CD4-positive, alpha-beta memory T cell (primary cell): Measurements from ENCODE around the gene DICER1. TPM values are rescaled to one million over a fixed set of nuclear protein-coding genes. Genes with fewer than 3 reads are reported as not detected.

Experiments
- CTCF ChIA-PET: fragments of 350-600 bp; sonication (Branson Sonifier 250); formaldehyde crosslinking; loops from one replicate; lab custom pipeline; 2021; ENCODE audit warnings: inconsistent platforms; ENCODE audit not compliant: partially characterized antibody; lab: Charles Lee
- POLR2A ChIA-PET: fragments of 350-600 bp; sonication (Branson Sonifier 250); formaldehyde crosslinking; loops from one replicate; lab custom pipeline; 2021; ENCODE audit not compliant: partially characterized antibody; lab: Charles Lee
- DNase-seq, 5 donors: peaks; one replicate each; pipeline versions ENCODE4 v3.0.0 to v3.0.0-alpha.2; 2020 to 2022; ENCODE audit warnings: mixed read lengths in 1 of 5
- H3K27ac ChIP-seq: one replicate; pipeline ENCODE4 v1.7.0; 2013; ENCODE audit warnings: low read depth, low read length
- H3K27me3 ChIP-seq: 2 replicates; pipeline ENCODE4 v1.7.0; 2013; ENCODE audit warnings: mild to moderate bottlenecking, low read length, moderate library complexity; ENCODE audit not compliant: insufficient read depth
- H3K36me3 ChIP-seq: 2 replicates; pipeline ENCODE4 v1.7.0; 2013; ENCODE audit warnings: mild to moderate bottlenecking, low read length, moderate library complexity; ENCODE audit not compliant: insufficient read depth
- H3K4me1 ChIP-seq: 2 replicates; pipeline ENCODE4 v1.7.0; 2013; ENCODE audit warnings: mild to moderate bottlenecking, low read length, moderate library complexity; ENCODE audit not compliant: insufficient read depth
- H3K4me3 ChIP-seq, 2 donors: one replicate each; pipeline ENCODE4 v1.7.0; 2013; ENCODE audit warnings: low read length in 2 of 2, mild to moderate bottlenecking in 1 of 2
- H3K9me3 ChIP-seq, 2 donors: one replicate each; pipeline ENCODE4 v1.7.0; 2013; ENCODE audit warnings: low read length in 2 of 2, control low read depth in 1 of 2; ENCODE audit not compliant: control insufficient read depth in 1 of 2
- H3K27ac Mint-ChIP-seq, 7 donors: one replicate each; pipeline ENCODE4 v1.8.0; 2020 to 2021; ENCODE audit warnings: mixed read lengths in 7 of 7, mild to moderate bottlenecking in 6 of 7, inconsistent platforms in 3 of 7, moderate library complexity in 3 of 7
- H3K27me3 Mint-ChIP-seq, 2 donors: one replicate each; pipeline ENCODE4 v1.8.0; 2020 to 2021; ENCODE audit warnings: mixed read lengths in 2 of 2
- H3K36me3 Mint-ChIP-seq, 2 donors: one replicate each; pipeline ENCODE4 v1.8.0; 2020 to 2021; ENCODE audit warnings: mixed read lengths in 2 of 2, inconsistent platforms in 1 of 2, mild to moderate bottlenecking in 1 of 2
- H3K4me1 Mint-ChIP-seq, 4 donors: one replicate each; pipeline ENCODE4 v1.8.0; 2020 to 2021; ENCODE audit warnings: mixed read lengths in 4 of 4, mild to moderate bottlenecking in 1 of 4
- H3K4me3 Mint-ChIP-seq, 8 donors: one replicate each; pipeline ENCODE4 v1.8.0; 2020 to 2021; ENCODE audit warnings: mixed read lengths in 8 of 8, mild to moderate bottlenecking in 7 of 8, moderate library complexity in 6 of 8, inconsistent platforms in 3 of 8
- H3K9me3 Mint-ChIP-seq, 8 donors: one replicate each; pipeline ENCODE4 v1.8.0; 2020 to 2021; ENCODE audit warnings: mixed read lengths in 8 of 8, mild to moderate bottlenecking in 5 of 8, inconsistent platforms in 3 of 8, moderate library complexity in 1 of 8
- intact Hi-C: fragments of 100-400 bp; cut with micrococcal nuclease; formaldehyde crosslinking; loops from one replicate; pipeline ENCODE4 v1.15.1; 2023
- polyA plus RNA-seq, 2 donors: library from polyadenylated mRNA; unstranded; fragments of 300-500 nt; fragmentation: Illumina TruSeq; gene quantifications; one replicate each; pipeline ENCODE4 v1.2.3, GENCODE V29; 2021
- total RNA-seq, 2 experiments: library from RNA; stranded (reverse); gene quantifications; one replicate each; pipeline ENCODE4 v1.2.3, GENCODE V29; 2021

Gene DICER1
- total and polyA plus RNA-seq, 4 experiments from 2014 or later = 8.8 to 62.8 (median 36.8) TPM

- ChIA-PET CTCF (no interaction called here), POLR2A (no interaction called here)
- Mint-ChIP-seq H3K9me3 (peaks cover 0 to 2% (median 0%) of the 10 kb centered on the region in 8 donors), H3K27me3 (no peaks in the 10 kb centered on the region), H3K36me3 (peaks cover 65 to 74% of the 10 kb centered on the region in 2 donors), H3K27ac (peak overlapping the region in 2 of 7 donors; percentile 42 to 83), H3K4me1 (peaks cover 0 to 12% (median 2%) of the 10 kb centered on the region in 4 donors), H3K4me3 (no peak overlapping the region)
- Histone ChIP-seq H3K36me3 (peaks cover 40% of the 10 kb centered on the region), H3K9me3 (no peaks in the 10 kb centered on the region), H3K4me1 (no peaks in the 10 kb centered on the region), H3K27ac (no peak overlapping the region), H3K4me3 (no peak overlapping the region), H3K27me3 (no peaks in the 10 kb centered on the region)
- DNase-seq = no peak
- intact Hi-C loops = no loop called here
These were observed 43.9 kb downstream of the DICER1 start for GRCh38 chr14:95113476-95113875.

DNA sequence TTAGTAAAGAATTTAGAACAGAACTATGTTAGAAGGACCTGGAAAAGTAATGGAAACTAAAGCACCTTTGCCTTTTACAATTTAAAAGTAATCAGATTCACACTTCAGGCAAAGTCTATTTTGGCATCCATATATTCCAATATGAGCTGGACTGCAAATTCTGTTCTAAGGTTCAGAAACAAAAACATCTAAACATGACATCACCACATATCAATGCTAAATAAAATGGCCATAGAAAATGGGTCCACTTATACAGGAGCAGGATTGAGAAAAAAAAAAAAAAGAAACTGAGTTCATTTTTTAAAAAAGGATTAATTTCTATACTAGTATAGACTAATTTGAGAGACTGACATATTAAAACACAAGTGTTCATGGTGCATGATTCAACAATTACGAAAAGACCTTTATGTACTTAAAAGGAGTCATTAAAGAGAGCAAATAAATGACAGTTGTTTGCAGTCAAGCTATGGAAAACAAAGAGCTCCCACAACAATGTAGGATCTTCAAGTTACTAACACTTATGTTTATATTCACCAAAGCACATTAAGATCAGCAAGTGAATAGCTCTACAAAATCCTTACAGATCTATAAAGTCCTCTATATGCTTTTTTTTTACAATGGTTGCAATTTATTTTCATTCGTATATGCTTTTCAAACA, 45.7 kb downstream of the DICER1 start:
- H3K27me3 ChIP-seq = no peaks in the 10 kb centered on the region
- Mint-ChIP-seq H3K27ac (peak overlapping the region in 1 of 7 donors; percentile 23), H3K4me1 (peaks cover 0 to 8% (median 0%) of the 10 kb centered on the region in 4 donors), H3K4me3 (no peak overlapping the region), H3K9me3 (no peaks in the 10 kb centered on the region), H3K36me3 (peaks cover 68 to 80% of the 10 kb centered on the region in 2 donors), H3K27me3 (no peaks in the 10 kb centered on the region)
- no peak for DNase-seq
- no peak overlapping the region for H3K4me3 ChIP-seq
- H3K4me1 ChIP-seq = no peaks in the 10 kb centered on the region
- no peak overlapping the region for H3K27ac ChIP-seq
- ChIA-PET CTCF (no interaction called here), POLR2A (interaction anchor here (0.6 kb wide), 1 partner anchor 290 kb away, joined by 3 read pairs; no protein-coding TSS in a partner anchor)
- no peaks in the 10 kb centered on the region for H3K9me3 ChIP-seq
- intact Hi-C loops = no loop called here
- H3K36me3 ChIP-seq = peaks cover 51% of the 10 kb centered on the region

GRCh38 chr14:95110178-95110577, 47.2 kb downstream of the DICER1 start:
- H3K36me3 ChIP-seq = peaks cover 44% of the 10 kb centered on the region
- CTCF ChIA-PET = no interaction called here

DNA sequence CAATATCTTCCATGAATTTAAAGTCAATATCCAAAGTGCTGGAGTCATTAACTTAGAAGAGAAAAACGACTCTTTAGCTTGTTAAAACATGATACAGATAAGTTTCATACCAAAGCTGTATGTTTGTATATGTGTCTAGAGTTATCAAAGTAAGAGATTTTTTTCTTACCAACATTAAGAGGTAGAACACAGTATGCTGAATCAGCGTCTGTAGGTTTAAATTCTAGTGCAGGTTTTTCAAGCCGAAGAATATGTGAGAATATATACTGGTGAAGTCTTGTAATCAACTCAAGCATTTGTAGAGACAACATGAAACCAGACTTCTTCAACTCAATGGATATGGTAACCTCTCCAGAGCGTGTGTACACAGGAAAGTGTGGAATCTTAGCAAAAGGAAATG, 49.6 kb downstream of the DICER1 start:
- peaks cover 57% of the 10 kb centered on the region for H3K36me3 ChIP-seq

More at GRCh38 chr14:95110178-95110577, 47.2 kb downstream of the DICER1 start:
- no peaks in the 10 kb centered on the region for H3K27me3 ChIP-seq
- no peak overlapping the region for H3K27ac Mint-ChIP-seq
- peaks cover 0 to 5% (median 0%) of the 10 kb centered on the region in 4 donors for H3K4me1 Mint-ChIP-seq
- no peak overlapping the region for H3K4me3 Mint-ChIP-seq
- intact Hi-C loops = no loop called here
- no peak overlapping the region for H3K27ac ChIP-seq
- H3K9me3 Mint-ChIP-seq = no peaks in the 10 kb centered on the region
- H3K27me3 Mint-ChIP-seq = no peaks in the 10 kb centered on the region
- POLR2A ChIA-PET = no interaction called here
- DNase-seq = no peak
- H3K4me3 ChIP-seq = no peak overlapping the region
- H3K4me1 ChIP-seq = no peaks in the 10 kb centered on the region
- no peaks in the 10 kb centered on the region for H3K9me3 ChIP-seq
- H3K36me3 Mint-ChIP-seq = peaks cover 61 to 72% of the 10 kb centered on the region in 2 donors

GRCh38 chr14:95106971-95107370, 50.4 kb downstream of the DICER1 start:
- no peaks in the 10 kb centered on the region for H3K27me3 ChIP-seq
- intact Hi-C loops = no loop called here
- no peaks in the 10 kb centered on the region for H3K4me1 ChIP-seq
- no peak overlapping the region for H3K4me3 ChIP-seq
- H3K27ac ChIP-seq = no peak overlapping the region
- H3K36me3 ChIP-seq = peaks cover 62% of the 10 kb centered on the region
- H3K27ac Mint-ChIP-seq = no peak overlapping the region
- H3K9me3 Mint-ChIP-seq = no peaks in the 10 kb centered on the region
- no peaks in the 10 kb centered on the region for H3K9me3 ChIP-seq
- ChIA-PET POLR2A (no interaction called here), CTCF (no interaction called here)
- peaks cover 6 to 10% (median 7%) of the 10 kb centered on the region in 4 donors for H3K4me1 Mint-ChIP-seq
- DNase-seq = no peak
- H3K4me3 Mint-ChIP-seq = no peak overlapping the region
- no peaks in the 10 kb centered on the region for H3K27me3 Mint-ChIP-seq
- H3K36me3 Mint-ChIP-seq = peaks cover 69 to 77% of the 10 kb centered on the region in 2 donors

More for the DNA sequence above, 49.6 kb downstream of the DICER1 start:
- H3K4me1 Mint-ChIP-seq = peaks cover 0 to 3% (median under 1%) of the 10 kb centered on the region in 4 donors
- no peaks in the 10 kb centered on the region for H3K9me3 Mint-ChIP-seq
- no peaks in the 10 kb centered on the region for H3K27me3 Mint-ChIP-seq
- H3K36me3 Mint-ChIP-seq = peaks cover 61 to 72% of the 10 kb centered on the region in 2 donors
- Histone ChIP-seq H3K9me3 (no peaks in the 10 kb centered on the region), H3K27ac (no peak overlapping the region), H3K4me1 (no peaks in the 10 kb centered on the region), H3K27me3 (no peaks in the 10 kb centered on the region), H3K4me3 (no peak overlapping the region)
- no peak overlapping the region for H3K4me3 Mint-ChIP-seq
- intact Hi-C loops = no loop called here
- ChIA-PET POLR2A (no interaction called here), CTCF (interaction anchor here (1.2 kb wide), 1 partner anchor 8 kb away, joined by 4 read pairs; no protein-coding TSS in a partner anchor)
- H3K27ac Mint-ChIP-seq = peak overlapping the region in 1 of 7 donors; percentile 64
- DNase-seq = no peak

- H3K27me3 ChIP-seq = no peaks in the 10 kb centered on the region
- intact Hi-C loops = no loop called here
- Mint-ChIP-seq H3K9me3 (no peaks in the 10 kb centered on the region), H3K27me3 (no peaks in the 10 kb centered on the region), H3K4me3 (no peak overlapping the region), H3K4me1 (peaks cover 16 to 21% (median 17%) of the 10 kb centered on the region in 4 donors), H3K27ac (no peak overlapping the region), H3K36me3 (peaks cover 60 to 78% of the 10 kb centered on the region in 2 donors)
- H3K27ac ChIP-seq = no peak overlapping the region
- DNase-seq = no peak
- no peaks in the 10 kb centered on the region for H3K4me1 ChIP-seq
- peaks cover 63% of the 10 kb centered on the region for H3K36me3 ChIP-seq
- no peak overlapping the region for H3K4me3 ChIP-seq
- ChIA-PET CTCF (no interaction called here), POLR2A (no interaction called here)
- H3K9me3 ChIP-seq = no peaks in the 10 kb centered on the region
These were observed 52.4 kb downstream of the DICER1 start for GRCh38 chr14:95104911-95105310.

DNA sequence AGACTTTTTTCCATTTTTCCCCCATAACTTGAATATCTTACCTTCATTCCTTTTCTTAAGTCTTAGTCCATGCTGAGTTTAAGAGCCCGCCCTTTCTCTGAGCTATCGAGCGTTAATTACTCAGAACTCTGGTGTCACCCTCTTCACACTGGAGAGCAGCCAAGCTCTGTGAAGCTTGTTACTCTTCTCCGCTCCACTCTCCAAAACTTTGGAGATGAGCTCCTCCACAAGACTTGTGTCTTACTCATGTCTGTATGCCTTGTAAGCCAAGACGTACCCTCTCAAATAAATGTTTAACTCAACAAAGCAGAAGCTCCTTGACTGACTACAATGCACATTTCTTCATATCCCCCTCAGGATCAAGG, 54.7 kb downstream of the DICER1 start:
- H3K27me3 Mint-ChIP-seq = no peaks in the 10 kb centered on the region
- Histone ChIP-seq H3K36me3 (peaks cover 46% of the 10 kb centered on the region), H3K4me3 (no peak overlapping the region), H3K4me1 (no peaks in the 10 kb centered on the region), H3K9me3 (no peaks in the 10 kb centered on the region), H3K27ac (no peak overlapping the region), H3K27me3 (no peaks in the 10 kb centered on the region)
- no peaks in the 10 kb centered on the region for H3K9me3 Mint-ChIP-seq
- intact Hi-C loops = no loop called here
- H3K4me1 Mint-ChIP-seq = peaks cover 18 to 32% (median 23%) of the 10 kb centered on the region in 4 donors
- no peak overlapping the region for H3K4me3 Mint-ChIP-seq
- POLR2A ChIA-PET = no interaction called here
- CTCF ChIA-PET = interaction anchor here (1.4 kb wide), 2 partner anchors 10 to 21 kb away, joined by 3 to 5 read pairs; no protein-coding TSS in a partner anchor
- no peak for DNase-seq
- peak overlapping the region in 1 of 7 donors; percentile 13 for H3K27ac Mint-ChIP-seq
- peaks cover 46 to 76% of the 10 kb centered on the region in 2 donors for H3K36me3 Mint-ChIP-seq
